Activated CD8-positive, alpha-beta memory T cell treated with anti-CD3 and anti-CD28 coated beads, Interleukin-2, amount 10 ng/mL, durations not matched to agents 7 days and 5 days (primary cell): ENCODE results near the gene MAK. TPM values are rescaled to one million over a fixed set of nuclear protein-coding genes. Genes with fewer than 3 reads are reported as not detected.
"Not testable (repeated sequence)": the region's sequence is repeated elsewhere in the genome, so short reads cannot be mapped to it uniquely, and the experiment has no call there.

Experiments
- ATAC-seq: fragments of 150-1000 bp; cut with Tn5 transposase; one replicate; pipeline ENCODE4 v1.10.0; 2021; ENCODE audit warnings: moderate library complexity
- CTCF ChIA-PET: fragments of 350-600 bp; sonication (Branson Sonifier 250); formaldehyde crosslinking; loops from one replicate; lab custom pipeline; 2021; ENCODE audit warnings: antibody characterized with exemption; lab: Charles Lee
- DNase-seq: peaks from one replicate; pipeline ENCODE4 v3.0.0-alpha.2; 2020
- H3K27ac Mint-ChIP-seq: one replicate; pipeline ENCODE4 v1.8.0; 2021; ENCODE audit warnings: mild to moderate bottlenecking, mixed read lengths
- H3K27me3 Mint-ChIP-seq: one replicate; pipeline ENCODE4 v1.8.0; 2021; ENCODE audit warnings: mixed read lengths
- H3K36me3 Mint-ChIP-seq: one replicate; pipeline ENCODE4 v1.8.0; 2021; ENCODE audit warnings: mild to moderate bottlenecking, mixed read lengths
- H3K4me1 Mint-ChIP-seq: one replicate; pipeline ENCODE4 v1.8.0; 2021; ENCODE audit warnings: mixed read lengths
- H3K4me3 Mint-ChIP-seq: one replicate; pipeline ENCODE4 v1.8.0; 2021; ENCODE audit warnings: mild to moderate bottlenecking, moderate library complexity, mixed read lengths
- H3K9me3 Mint-ChIP-seq: one replicate; pipeline ENCODE4 v1.8.0; 2022; ENCODE audit warnings: low read depth, mixed read lengths
- total RNA-seq, 2 experiments: library from RNA; stranded (reverse); gene quantifications; one replicate each; pipeline ENCODE4 v1.2.3, GENCODE V29; 2021

MAK gene
- total RNA-seq, 2 experiments from 2014 or later: 0.26 to 0.82 TPM

GRCh38 chr6:10749734-10750133, 88.6 kb downstream of the MAK start:
- H3K27ac Mint-ChIP-seq: peak overlapping the region; percentile 17
- no peaks in the 10 kb centered on the region for H3K9me3 Mint-ChIP-seq
- no peak overlapping the region for H3K4me3 Mint-ChIP-seq
- DNase-seq (no peak), ATAC-seq (no peak)
- H3K27me3 Mint-ChIP-seq: no peaks in the 10 kb centered on the region
- H3K4me1 Mint-ChIP-seq: peaks cover 52% of the 10 kb centered on the region
- CTCF ChIA-PET: interaction anchor here (1.2 to 1.7 kb wide), 3 partner anchors 8 to 30 kb away, joined by 3 to 8 read pairs (median 3); no protein-coding TSS in a partner anchor
- peaks cover 36% of the 10 kb centered on the region for H3K36me3 Mint-ChIP-seq

- DNase-seq (peak; percentile 99), ATAC-seq (peak; percentile 97)
- CTCF ChIA-PET: interaction anchor here (1.3 to 2.5 kb wide), 4 partner anchors 16 to 37 kb away, joined by 3 to 6 read pairs (median 4); no protein-coding TSS in a partner anchor
- H3K27me3 Mint-ChIP-seq: no peaks in the 10 kb centered on the region
- H3K9me3 Mint-ChIP-seq: no peaks in the 10 kb centered on the region
- peaks cover 44% of the 10 kb centered on the region for H3K4me1 Mint-ChIP-seq
- H3K27ac Mint-ChIP-seq: peak within 1 kb of the TSS; percentile 94
- H3K4me3 Mint-ChIP-seq: peak within 1 kb of the TSS; percentile 79
- H3K36me3 Mint-ChIP-seq: peaks cover 21% of the 10 kb centered on the region
These were observed 90.9 kb downstream of the MAK start, which contains the start of gene TMEM14B for GRCh38 chr6:10747251-10747972. TSS of gene TMEM14B (plus strand) at chr6:10747805. CDS start at chr6:10749246, 1,441 bp downstream.

- peaks cover 17% of the 10 kb centered on the region for H3K36me3 Mint-ChIP-seq
- peaks cover 44% of the 10 kb centered on the region for H3K4me1 Mint-ChIP-seq
- peak overlapping the region; percentile 79 for H3K4me3 Mint-ChIP-seq
- DNase-seq (no peak), ATAC-seq (no peak)
- H3K9me3 Mint-ChIP-seq: no peaks in the 10 kb centered on the region
- no peaks in the 10 kb centered on the region for H3K27me3 Mint-ChIP-seq
- CTCF ChIA-PET: interaction anchor here (0.8 to 2.5 kb wide), 4 partner anchors 14 to 27 kb away, joined by 3 to 6 read pairs (median 4); no protein-coding TSS in a partner anchor
- H3K27ac Mint-ChIP-seq: peak overlapping the region; percentile 94
These were observed 91.5 kb downstream of the MAK start for GRCh38 chr6:10746915-10747250.

- H3K27ac Mint-ChIP-seq: peak overlapping the region; percentile 20
- CTCF ChIA-PET: no interaction called here
These were observed 93.2 kb downstream of the MAK start for GRCh38 chr6:10745116-10745515.

GRCh38 chr6:10743515-10743914, 94.8 kb downstream of the MAK start:
- DNase-seq (no peak), ATAC-seq (no peak)
- Mint-ChIP-seq H3K9me3 (no peaks in the 10 kb centered on the region), H3K36me3 (no peaks in the 10 kb centered on the region), H3K4me3 (no peak overlapping the region), H3K27me3 (no peaks in the 10 kb centered on the region), H3K4me1 (peaks cover 15% of the 10 kb centered on the region), H3K27ac (no peak overlapping the region)
- CTCF ChIA-PET: no interaction called here

More at GRCh38 chr6:10745116-10745515, 93.2 kb downstream of the MAK start:
- Mint-ChIP-seq H3K9me3 (no peaks in the 10 kb centered on the region), H3K36me3 (peaks cover 7% of the 10 kb centered on the region), H3K27me3 (no peaks in the 10 kb centered on the region), H3K4me1 (peaks cover 31% of the 10 kb centered on the region), H3K4me3 (no peak overlapping the region)
- no peak for ATAC-seq
- no peak for DNase-seq

- Mint-ChIP-seq H3K9me3 (no peaks in the 10 kb centered on the region), H3K4me1 (peaks cover 12% of the 10 kb centered on the region), H3K4me3 (no peak overlapping the region), H3K36me3 (no peaks in the 10 kb centered on the region), H3K27ac (no peak overlapping the region), H3K27me3 (no peaks in the 10 kb centered on the region)
- DNase-seq: no peak
- no peak for ATAC-seq
- CTCF ChIA-PET: no interaction called here
These were observed 96.1 kb downstream of the MAK start for GRCh38 chr6:10742251-10742650.

- H3K9me3 Mint-ChIP-seq, H3K27ac Mint-ChIP-seq, H3K4me1 Mint-ChIP-seq, H3K36me3 Mint-ChIP-seq, H3K4me3 Mint-ChIP-seq, H3K27me3 Mint-ChIP-seq, ATAC-seq, CTCF ChIA-PET, DNase-seq: not testable (repeated sequence)
These were observed 96.7 kb downstream of the MAK start for GRCh38 chr6:10741643-10742042.

- Mint-ChIP-seq H3K27ac (no peak overlapping the region), H3K4me3 (no peak overlapping the region), H3K27me3 (no peaks in the 10 kb centered on the region), H3K4me1 (no peaks in the 10 kb centered on the region), H3K9me3 (no peaks in the 10 kb centered on the region), H3K36me3 (no peaks in the 10 kb centered on the region)
- CTCF ChIA-PET: no interaction called here
- DNase-seq (no peak), ATAC-seq (no peak)
These were observed 98.3 kb downstream of the MAK start for GRCh38 chr6:10740061-10740460.

- ATAC-seq (no peak), DNase-seq (no peak)
- Mint-ChIP-seq H3K4me1 (no peaks in the 10 kb centered on the region), H3K9me3 (no peaks in the 10 kb centered on the region), H3K27me3 (no peaks in the 10 kb centered on the region), H3K36me3 (peaks cover 7% of the 10 kb centered on the region), H3K4me3 (no peak overlapping the region), H3K27ac (no peak overlapping the region)
- CTCF ChIA-PET: interaction anchor here (0.7 to 1.4 kb wide), 2 partner anchors 9 to 16 kb away, joined by 4 to 5 read pairs; no protein-coding TSS in a partner anchor
These were observed 101.6 kb downstream of the MAK start for GRCh38 chr6:10736731-10737130.

GRCh38 chr6:10733863-10734262, 104.5 kb downstream of the MAK start:
- DNase-seq: peak; percentile 5
- H3K27me3 Mint-ChIP-seq: no peaks in the 10 kb centered on the region
- no peaks in the 10 kb centered on the region for H3K4me1 Mint-ChIP-seq
- no peak overlapping the region for H3K27ac Mint-ChIP-seq
- no peak for ATAC-seq
- no peak overlapping the region for H3K4me3 Mint-ChIP-seq
- CTCF ChIA-PET: interaction anchor here (1.5 kb wide), 1 partner anchor 12 kb away, joined by 3 read pairs; no protein-coding TSS in a partner anchor
- no peaks in the 10 kb centered on the region for H3K9me3 Mint-ChIP-seq
- peaks cover 16% of the 10 kb centered on the region for H3K36me3 Mint-ChIP-seq

GRCh38 chr6:10733151-10733715, 105.1 kb downstream of the MAK start:
- Mint-ChIP-seq H3K4me1 (no peaks in the 10 kb centered on the region), H3K4me3 (no peak overlapping the region), H3K9me3 (no peaks in the 10 kb centered on the region), H3K27ac (peak overlapping the region; percentile 38), H3K36me3 (peaks cover 18% of the 10 kb centered on the region), H3K27me3 (no peaks in the 10 kb centered on the region)
- DNase-seq: peak; percentile 55
- ATAC-seq: peak; percentile 51
- CTCF ChIA-PET: interaction anchor here (1.1 to 1.5 kb wide), 2 partner anchors 9 to 13 kb away, joined by 3 read pairs; no protein-coding TSS in a partner anchor

GRCh38 chr6:10730254-10730653, 108.1 kb downstream of the MAK start:
- CTCF ChIA-PET: no interaction called here
- Mint-ChIP-seq H3K4me3 (no peak overlapping the region), H3K27me3 (no peaks in the 10 kb centered on the region), H3K36me3 (peaks cover 21% of the 10 kb centered on the region), H3K4me1 (peaks cover 11% of the 10 kb centered on the region), H3K9me3 (no peaks in the 10 kb centered on the region), H3K27ac (no peak overlapping the region)
- DNase-seq (no peak), ATAC-seq (no peak)

- H3K27me3 Mint-ChIP-seq: no peaks in the 10 kb centered on the region
- ATAC-seq: no peak
- no peak overlapping the region for H3K27ac Mint-ChIP-seq
- H3K9me3 Mint-ChIP-seq: no peaks in the 10 kb centered on the region
- H3K36me3 Mint-ChIP-seq: peaks cover 14% of the 10 kb centered on the region
- H3K4me1 Mint-ChIP-seq: peaks cover 42% of the 10 kb centered on the region
- CTCF ChIA-PET: no interaction called here
- no peak overlapping the region for H3K4me3 Mint-ChIP-seq
- no peak for DNase-seq
These were observed 112.6 kb downstream of the MAK start for GRCh38 chr6:10725716-10726115.

- CTCF ChIA-PET: no interaction called here
- DNase-seq (no peak), ATAC-seq (no peak)
- Mint-ChIP-seq H3K27ac (no peak overlapping the region), H3K9me3 (no peaks in the 10 kb centered on the region), H3K27me3 (no peaks in the 10 kb centered on the region), H3K4me1 (peaks cover 42% of the 10 kb centered on the region), H3K36me3 (peaks cover 7% of the 10 kb centered on the region), H3K4me3 (no peak overlapping the region)
These were observed 113.3 kb downstream of the MAK start for GRCh38 chr6:10725044-10725443.
